H1 (cell line): ENCODE results near the gene C2orf42. TPM values are rescaled to one million over a fixed set of nuclear protein-coding genes. Genes with fewer than 3 reads are reported as not detected.

Experiments
- CTCF ChIA-PET: fragments of 300-600 bp; sonication (Branson Sonifier 250); formaldehyde crosslinking; loops from one replicate; lab custom pipeline; 2021; ENCODE audit not compliant: partially characterized antibody; lab: Charles Lee
- POLR2A ChIA-PET: fragments of 300-600 bp; sonication (Branson Sonifier 250); formaldehyde crosslinking; loops from one replicate; lab custom pipeline; 2021; ENCODE audit warnings: inconsistent platforms; ENCODE audit not compliant: partially characterized antibody; lab: Charles Lee
- DNase-seq, 2 experiments: peaks; one replicate each; pipeline versions ENCODE4 v3.0.0 to v3.0.0-alpha.2; 2010 to 2022; ENCODE audit warnings: low spot score in 2 of 2, low read depth in 1 of 2, mixed read lengths in 1 of 2
- FAIRE-seq: peaks from 2 replicates; lab custom pipeline; 2011; peaks lifted over from hg19 to GRCh38; lab: Jason Lieb, UNC
- H2AFZ ChIP-seq: 2 replicates; pipeline ENCODE4 v1.8.1; 2012; ENCODE audit warnings: low read length, inconsistent platforms
- H2AK5ac ChIP-seq: 2 replicates; pipeline ENCODE4 v1.6.1; 2013; ENCODE audit warnings: low read depth, low read length
- H2BK120ac ChIP-seq: replicated peaks from 2 replicates; pipeline ENCODE3; 2013; ENCODE audit warnings: low read depth, low read length, inconsistent platforms
- H2BK12ac ChIP-seq: 2 replicates; pipeline ENCODE4 v1.6.1; 2013; ENCODE audit warnings: low read depth, low read length
- H2BK15ac ChIP-seq: 2 replicates; pipeline ENCODE4 v1.6.1; 2013; ENCODE audit warnings: low read length
- H2BK20ac ChIP-seq: 2 replicates; pipeline ENCODE4 v1.6.1; 2013; ENCODE audit warnings: low read length
- H2BK5ac ChIP-seq: 2 replicates; pipeline ENCODE4 v1.6.1; 2013; ENCODE audit warnings: low read depth, low read length
- H3K14ac ChIP-seq: 2 replicates; pipeline ENCODE4 v1.6.1; 2013; ENCODE audit warnings: inconsistent platforms; ENCODE audit not compliant: insufficient read length
- H3K18ac ChIP-seq: 2 replicates; pipeline ENCODE4 v1.6.1; 2013; ENCODE audit warnings: low read length; ENCODE audit errors: extremely low read depth
- H3K23ac ChIP-seq: 2 replicates; pipeline ENCODE4 v1.6.1; 2013; ENCODE audit warnings: inconsistent platforms; ENCODE audit not compliant: insufficient read length
- H3K23me2 ChIP-seq: 2 replicates; pipeline ENCODE4 v1.6.1; 2013; ENCODE audit warnings: low read depth, low read length
- H3K27ac ChIP-seq: 2 replicates; pipeline ENCODE4 v1.6.1; 2011; ENCODE audit warnings: low read depth, low read length, inconsistent platforms
- H3K27me3 ChIP-seq, 4 experiments: replicated peaks in 1 of 4; 1 replicate in 1 of 4; 2 replicates in 3 of 4; pipeline versions ENCODE4 v1.6.1 to v1.8.1; 2011 to 2013; ENCODE audit warnings: low read length in 3 of 4, mild to moderate bottlenecking in 3 of 4, inconsistent platforms in 2 of 4, mixed read lengths in 2 of 4, moderate library complexity in 1 of 4; ENCODE audit not compliant: control insufficient read depth in 3 of 4, insufficient read depth in 3 of 4; ENCODE audit errors: extremely low read depth in 1 of 4
- H3K36me3 ChIP-seq, 4 experiments: 2 replicates each; pipeline versions ENCODE4 v1.6.1 to v1.8.1; 2011 to 2013; ENCODE audit warnings: mild to moderate bottlenecking in 4 of 4, low read length in 3 of 4, moderate library complexity in 2 of 4, control low read depth in 1 of 4, inconsistent platforms in 1 of 4; ENCODE audit not compliant: insufficient read depth in 4 of 4, control insufficient read depth in 2 of 4
- H3K4ac ChIP-seq: replicated peaks from 2 replicates; pipeline ENCODE3; 2013; ENCODE audit warnings: low read length, low read depth, mixed read lengths, inconsistent platforms; ENCODE audit not compliant: insufficient read length
- H3K4me1 ChIP-seq, 4 experiments: replicated peaks in 1 of 4; 1 replicate in 1 of 4; 2 replicates in 3 of 4; pipeline versions ENCODE4 v1.6.1 to v1.8.1; 2011 to 2013; ENCODE audit warnings: low read length in 3 of 4, inconsistent platforms in 2 of 4, mixed read lengths in 1 of 4; ENCODE audit not compliant: insufficient read depth in 4 of 4, control insufficient read depth in 3 of 4
- H3K4me2 ChIP-seq, 2 experiments: 2 replicates each; pipeline versions ENCODE4 v1.6.1 to v1.8.1; 2011 to 2013; ENCODE audit warnings: low read depth in 2 of 2, low read length in 2 of 2, control low read depth in 1 of 2, inconsistent platforms in 1 of 2, mild to moderate bottlenecking in 1 of 2; ENCODE audit not compliant: insufficient read depth in 1 of 2
- H3K4me3 ChIP-seq, 4 experiments: fragments of 200-600, 300-600 bp in 1 of 4; sonication (generic), shearing (Covaris generic), sonication (Bioruptor Twin) in 1 of 4; 2 replicates each; pipeline versions ENCODE4 v1.5.1 to v1.8.1; 2011 to 2016; ENCODE audit warnings: low read length in 4 of 4, low read depth in 3 of 4, control low read depth in 2 of 4, inconsistent platforms in 2 of 4, mild to moderate bottlenecking in 2 of 4, mixed read lengths in 1 of 4, moderate library complexity in 1 of 4; ENCODE audit not compliant: insufficient read depth in 2 of 4; ENCODE audit errors: extremely low read depth in 1 of 4
- H3K56ac ChIP-seq: replicated peaks from 2 replicates; pipeline ENCODE3; 2013; ENCODE audit warnings: low read depth, mild to moderate bottlenecking, mixed read lengths, low read length, inconsistent platforms; ENCODE audit not compliant: insufficient read length
- H3K79me1 ChIP-seq: 2 replicates; pipeline ENCODE4 v1.6.1; 2013; ENCODE audit warnings: low read depth, low read length, control low read depth
- H3K79me2 ChIP-seq, 2 experiments: 2 replicates each; pipeline versions ENCODE4 v1.6.1 to v1.8.1; 2012 to 2013; ENCODE audit warnings: low read length in 2 of 2, mild to moderate bottlenecking in 2 of 2, inconsistent platforms in 1 of 2; ENCODE audit not compliant: insufficient read depth in 2 of 2, control insufficient read depth in 1 of 2
- H3K9ac ChIP-seq, 4 experiments: replicated peaks in 1 of 4; 1 replicate in 1 of 4; 2 replicates in 3 of 4; pipeline versions ENCODE4 v1.6.1 to v1.8.1; 2011 to 2013; ENCODE audit warnings: low read depth in 3 of 4, low read length in 3 of 4, control low read depth in 2 of 4, mild to moderate bottlenecking in 2 of 4, moderate library complexity in 2 of 4, inconsistent platforms in 1 of 4; ENCODE audit errors: extremely low read depth in 1 of 4
- H3K9me3 ChIP-seq, 2 experiments: 2 replicates each; pipeline versions ENCODE4 v1.6.1 to v1.8.1; 2012 to 2013; ENCODE audit warnings: mild to moderate bottlenecking in 2 of 2, moderate library complexity in 2 of 2, control low read depth in 1 of 2, inconsistent platforms in 1 of 2, low read depth in 1 of 2, low read length in 1 of 2, mixed read lengths in 1 of 2; ENCODE audit not compliant: insufficient read depth in 2 of 2
- H4K20me1 ChIP-seq, 2 experiments: replicated peaks in 1 of 2; 2 replicates each; pipeline versions ENCODE3 to v1.8.1; 2011 to 2013; ENCODE audit warnings: inconsistent platforms in 2 of 2, low read length in 2 of 2, mild to moderate bottlenecking in 1 of 2; ENCODE audit not compliant: insufficient read depth in 2 of 2, control insufficient read depth in 1 of 2
- H4K5ac ChIP-seq: 2 replicates; pipeline ENCODE4 v1.6.1; 2013; ENCODE audit warnings: low read length, low read depth, mixed read lengths, inconsistent platforms; ENCODE audit not compliant: insufficient read length
- H4K8ac ChIP-seq: 2 replicates; pipeline ENCODE4 v1.8.0; 2013; ENCODE audit warnings: mild to moderate bottlenecking, moderate library complexity, low read length, inconsistent platforms; ENCODE audit not compliant: insufficient read depth; ENCODE audit errors: extremely low read depth
- H4K91ac ChIP-seq: replicated peaks from 2 replicates; pipeline ENCODE3; 2013; ENCODE audit warnings: low read length, mixed read lengths, inconsistent platforms; ENCODE audit not compliant: insufficient read length
- ASH2L ChIP-seq: fragments of 200-600, 300-600 bp; sonication (generic); IDR thresholded peaks from one replicate; pipeline ENCODE4 v1.7.1; 2017; ENCODE audit warnings: low read length
- BACH1 ChIP-seq: IDR thresholded peaks from 2 replicates; pipeline ENCODE4 v1.6.1; 2012; ENCODE audit warnings: low read length, improper control_type of control experiment
- GABPA ChIP-seq: IDR thresholded peaks from 2 replicates; pipeline ENCODE4 v1.6.1; 2011; ENCODE audit warnings: mild to moderate bottlenecking, low read length, moderate library complexity, borderline replicate concordance; ENCODE audit not compliant: insufficient read depth
- HDAC2 ChIP-seq, 2 experiments: fragments of 300-600 bp in 1 of 2; sonication (generic) in 1 of 2; IDR thresholded peaks; 2 replicates each; pipeline ENCODE4 v1.6.1; 2011 to 2012; ENCODE audit warnings: low read depth in 2 of 2, low read length in 2 of 2, mild to moderate bottlenecking in 2 of 2, moderate library complexity in 2 of 2, borderline replicate concordance in 1 of 2, inconsistent platforms in 1 of 2
- MAFK ChIP-seq: IDR thresholded peaks from 2 replicates; pipeline ENCODE4 v1.6.1; 2012; ENCODE audit warnings: low read depth, mild to moderate bottlenecking, improper control_type of control experiment, low read length
- NANOG ChIP-seq: IDR thresholded peaks from 2 replicates; pipeline ENCODE4 v1.6.1; 2011; ENCODE audit warnings: low read length, low read depth, mild to moderate bottlenecking, inconsistent platforms; ENCODE audit not compliant: insufficient read depth, poor library complexity, severe bottlenecking
- PHF8 ChIP-seq: fragments of 200-600 bp; sonication (generic); conservative IDR thresholded peaks from 2 replicates; pipeline ENCODE4 v1.7.1; 2012; ENCODE audit warnings: low read depth, mild to moderate bottlenecking, inconsistent platforms, low read length, moderate library complexity
- RBBP5 ChIP-seq: IDR thresholded peaks from 2 replicates; pipeline ENCODE4 v1.7.1; 2012; ENCODE audit warnings: low read depth, mild to moderate bottlenecking, inconsistent platforms, low read length, moderate library complexity, borderline replicate concordance
- SAP30 ChIP-seq: fragments of 300-600 bp; sonication (generic); IDR thresholded peaks from 2 replicates; pipeline ENCODE4 v1.7.1; 2012; ENCODE audit warnings: low read length, moderate library complexity, mild to moderate bottlenecking, inconsistent platforms; ENCODE audit not compliant: insufficient read depth, insufficient replicate concordance
- WGBS, 2 experiments: shearing (Covaris generic) in 1 of 2; methylation state at CpG; one replicate each; pipeline versions ENCODE4 v1.1.6 to v1.1.7; 2013 to 2015; ENCODE audit warnings: low lambda C conversion rate in 2 of 2, mixed read lengths in 2 of 2, inconsistent platforms in 1 of 2, low coverage in 1 of 2, missing lambda C conversion rate in 1 of 2; ENCODE audit not compliant: insufficient replicate concordance in 2 of 2, insufficient coverage in 1 of 2, insufficient read length in 1 of 2; ENCODE audit errors: extremely low coverage in 1 of 2, missing lambda C conversion rate in 1 of 2; 5-methylcytosine and 5-hydroxymethylcytosine counted together
- polyA plus RNA-seq, 7 experiments: library from polyadenylated mRNA; depleted of rRNA in 3 of 7; stranded (reverse) in 5 of 7; unstranded in 2 of 7; fragments of >200 nt in 5 of 7; fragments of 200-250 nt in 2 of 7; gene quantifications; 1 replicate in 5 of 7; 2 replicates in 1 of 7; 4 replicates in 1 of 7; pipeline versions ENCODE4 v1.2.1 to v1.2.3, GENCODE V29; 2011 to 2013; ENCODE audit warnings: missing spikeins in 2 of 7, mixed read lengths in 2 of 7
- total RNA-seq: library from RNA; stranded (reverse); fragmentation: NEBNext Ultra II Directional; extraction: Animal tissue kit (Norgen Biotek cat#: 25700); gene quantifications from 2 replicates; pipeline ENCODE4 v1.2.1, GENCODE V29; 2021
- TF ChIP-seq, protein P1 (sequence below): IDR thresholded peaks from 2 replicates; pipeline ENCODE4 v1.6.1; 2012; ENCODE audit warnings: inconsistent platforms
- TF ChIP-seq, protein P2 (sequence below): IDR thresholded peaks from 2 replicates; pipeline ENCODE4 v1.6.1; 2012; ENCODE audit warnings: low read length, inconsistent platforms

Gene C2orf42
- total and polyA plus RNA-seq, 2 of the 8 experiments (the other 6 are each of a cell fraction or from before 2014, with no cell fraction given), result 3.9 to 10.7 TPM

GRCh38 chr2:70122470-70122869, 68.3 kb downstream of the C2orf42 start:
- no peak overlapping the region for H3K4ac ChIP-seq
- H2BK120ac ChIP-seq, result no peak overlapping the region
- no peak for DNase-seq
- ChIA-PET POLR2A (interaction anchor here (8.9 to 51.3 kb wide), 3 partner anchors 12 to 36 kb away, joined by 188 to 1553 read pairs (median 444); partner anchors contain the start of gene PCBP1), CTCF (interaction anchor here (0.6 to 2.0 kb wide), 11 partner anchors 9 to 69 kb away, joined by 3 to 14 read pairs (median 5); partner anchors contain the start of gene C2orf42)
- H4K20me1 ChIP-seq, result no peaks in the 10 kb centered on the region
- H2BK15ac ChIP-seq, result no peak overlapping the region
- H3K4me2 ChIP-seq, result peak overlapping the region in 1 of 2 experiments; percentile 70; a peak in 1 of 4 replicates
- H2BK20ac ChIP-seq, result no peak overlapping the region
- no peak overlapping the region for H3K9ac ChIP-seq
- 82% methylated on average over 4 of the region's 4 CpGs; no CpG with 5 or more reads in 1 of the 2 experiments for WGBS, 2 experiments
- no peak for FAIRE-seq
- no peak overlapping the region for H4K5ac ChIP-seq
- H2AK5ac ChIP-seq, result no peak overlapping the region
- no peaks in the 10 kb centered on the region; a peak in 1 of 7 replicates for H3K27me3 ChIP-seq
- H4K8ac ChIP-seq, result no peak overlapping the region
- H4K91ac ChIP-seq, result no peak overlapping the region
- no peaks in the 10 kb centered on the region for H3K79me2 ChIP-seq
- H3K56ac ChIP-seq, result no peak overlapping the region
- no peaks in the 10 kb centered on the region for H3K79me1 ChIP-seq
- H3K18ac ChIP-seq, result no peak overlapping the region; the same call in 1 of the 2 replicates
- H3K23ac ChIP-seq, result no peak overlapping the region
- peaks cover 10% of the 10 kb centered on the region; the same call in 1 of the 2 replicates for H3K23me2 ChIP-seq
- peaks cover 11 to 21% (median 17%) of the 10 kb centered on the region in 4 experiments for H3K4me1 ChIP-seq
- no peak overlapping the region for H2BK5ac ChIP-seq
- no peaks in the 10 kb centered on the region for H3K36me3 ChIP-seq
- H3K9me3 ChIP-seq, result no peaks in the 10 kb centered on the region
- no peak overlapping the region for H3K27ac ChIP-seq
- no peak overlapping the region for H3K4me3 ChIP-seq
- H2AFZ ChIP-seq, result no peak overlapping the region
- H2BK12ac ChIP-seq, result no peak overlapping the region
- H3K14ac ChIP-seq, result no peak overlapping the region
- TF ChIP-seq, protein P1, sequence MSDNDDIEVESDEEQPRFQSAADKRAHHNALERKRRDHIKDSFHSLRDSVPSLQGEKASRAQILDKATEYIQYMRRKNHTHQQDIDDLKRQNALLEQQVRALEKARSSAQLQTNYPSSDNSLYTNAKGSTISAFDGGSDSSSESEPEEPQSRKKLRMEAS, result no peak
- TF ChIP-seq, protein P2, sequence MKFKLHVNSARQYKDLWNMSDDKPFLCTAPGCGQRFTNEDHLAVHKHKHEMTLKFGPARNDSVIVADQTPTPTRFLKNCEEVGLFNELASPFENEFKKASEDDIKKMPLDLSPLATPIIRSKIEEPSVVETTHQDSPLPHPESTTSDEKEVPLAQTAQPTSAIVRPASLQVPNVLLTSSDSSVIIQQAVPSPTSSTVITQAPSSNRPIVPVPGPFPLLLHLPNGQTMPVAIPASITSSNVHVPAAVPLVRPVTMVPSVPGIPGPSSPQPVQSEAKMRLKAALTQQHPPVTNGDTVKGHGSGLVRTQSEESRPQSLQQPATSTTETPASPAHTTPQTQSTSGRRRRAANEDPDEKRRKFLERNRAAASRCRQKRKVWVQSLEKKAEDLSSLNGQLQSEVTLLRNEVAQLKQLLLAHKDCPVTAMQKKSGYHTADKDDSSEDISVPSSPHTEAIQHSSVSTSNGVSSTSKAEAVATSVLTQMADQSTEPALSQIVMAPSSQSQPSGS, result no peak
- TF ChIP-seq SAP30, result no peak
- TF ChIP-seq RBBP5, result no peak
- TF ChIP-seq MAFK, result no peak
- no peak for TF ChIP-seq ASH2L
- TF ChIP-seq BACH1, result no peak
- no peak for TF ChIP-seq GABPA
- no peak for TF ChIP-seq HDAC2 (IDR thresholded peaks at IDR 0.05; ENCODE audit: borderline replicate concordance in 1 of 2, low read depth in 2 of 2, low read length in 2 of 2)
- TF ChIP-seq PHF8, result no peak
- no peak for TF ChIP-seq NANOG
